AG20443 (cell line): ENCODE measurements around the gene GLA.

ENCODE experiments used
- DNase-seq: peaks from one replicate; pipeline ENCODE4 v3.0.0; 2012; ENCODE audit warnings: low spot score, mixed read lengths

The GLA gene

DNA sequence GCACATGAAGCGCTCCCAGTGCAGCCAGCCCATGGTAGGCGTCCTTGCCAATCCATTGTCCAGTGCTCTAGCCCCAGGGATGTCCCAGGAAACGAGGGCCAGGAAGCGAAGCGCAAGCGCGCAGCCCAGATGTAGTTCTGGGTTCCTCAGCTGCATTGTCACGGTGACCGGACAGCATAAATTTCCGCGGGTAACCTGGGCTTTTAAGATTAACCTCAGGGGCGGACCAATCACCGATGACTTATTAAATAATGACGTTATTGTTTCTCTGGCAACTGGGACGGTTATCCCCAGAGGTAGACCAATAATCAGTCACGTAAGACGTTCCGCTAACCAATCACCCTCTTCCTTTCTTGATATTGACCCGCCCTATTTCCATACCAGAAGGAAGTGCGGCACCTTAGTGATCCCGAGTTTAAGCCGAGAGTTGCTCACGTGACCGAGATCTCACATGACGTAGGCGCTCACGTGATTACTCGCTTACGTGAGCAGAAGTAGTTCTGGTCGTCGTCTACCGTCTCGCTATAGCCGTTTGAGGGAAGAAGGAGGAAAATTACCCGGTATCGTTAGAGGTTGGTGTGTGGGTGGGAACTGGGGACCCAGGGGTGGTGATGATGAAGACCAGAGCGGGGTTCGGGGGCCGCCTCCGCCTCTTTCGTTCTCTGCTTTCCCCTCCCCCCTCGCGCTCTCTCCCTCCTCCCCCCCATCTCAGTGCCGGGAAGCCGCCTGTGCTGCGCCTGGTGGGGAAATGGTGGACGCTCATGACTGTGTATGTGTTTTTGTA, at the start of gene GLA, which contains the start of gene HNRNPH2:
Gene GLA (minus strand): TSS at position 178 of the 784 bp plus-strand sequence. CDS start 22 bp downstream, at position 156.
Gene HNRNPH2 (plus strand): TSS at position 475 of the 784 bp plus-strand sequence. CDS start 3,767 bp downstream, outside the sequence.
- peak; percentile 85 for DNase-seq

- DNase-seq: no peak
Observed at GRCh38 chrX:101452056-101452455, 44.3 kb upstream of the GLA start.

GRCh38 chrX:101450961-101451360, 43.2 kb upstream of the GLA start:
- DNase-seq: no peak

- no peak for DNase-seq
Observed at GRCh38 chrX:101450085-101450484, 42.4 kb upstream of the GLA start.

- no peak for DNase-seq
Observed at GRCh38 chrX:101449279-101449678, 41.6 kb upstream of the GLA start.

- DNase-seq: no peak
Observed at GRCh38 chrX:101442085-101442484, 34.4 kb upstream of the GLA start.

DNA sequence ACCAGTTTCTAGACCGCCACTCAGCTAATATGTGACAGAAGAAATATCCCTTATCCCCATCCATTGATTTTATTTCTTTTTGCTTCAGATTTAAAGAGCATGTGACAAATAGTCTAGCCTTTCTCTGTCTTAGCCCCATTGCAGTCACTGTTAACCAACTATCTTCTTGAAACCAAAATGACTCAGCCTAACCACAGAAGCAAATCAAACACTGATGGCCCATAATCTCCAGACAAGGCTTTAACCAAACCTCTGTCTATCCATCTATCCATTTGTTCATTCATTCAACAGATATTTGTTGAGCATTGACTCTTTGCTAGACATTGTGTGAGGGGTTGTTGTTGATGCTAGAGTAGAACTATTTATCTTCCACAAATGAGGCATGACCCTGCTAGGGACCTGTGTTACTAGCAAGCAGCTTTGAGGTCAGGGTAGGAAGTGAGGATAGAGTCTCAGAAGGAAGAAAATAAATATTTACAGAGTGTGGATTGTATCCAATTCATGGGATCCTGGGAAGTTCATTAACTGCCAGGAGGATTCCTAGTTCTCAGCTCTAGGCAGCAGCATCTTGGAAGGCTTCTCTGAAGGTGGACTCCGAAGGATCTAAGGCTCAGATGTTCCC, 22.8 kb upstream of the GLA start:
- peak; percentile 22 for DNase-seq

DNA sequence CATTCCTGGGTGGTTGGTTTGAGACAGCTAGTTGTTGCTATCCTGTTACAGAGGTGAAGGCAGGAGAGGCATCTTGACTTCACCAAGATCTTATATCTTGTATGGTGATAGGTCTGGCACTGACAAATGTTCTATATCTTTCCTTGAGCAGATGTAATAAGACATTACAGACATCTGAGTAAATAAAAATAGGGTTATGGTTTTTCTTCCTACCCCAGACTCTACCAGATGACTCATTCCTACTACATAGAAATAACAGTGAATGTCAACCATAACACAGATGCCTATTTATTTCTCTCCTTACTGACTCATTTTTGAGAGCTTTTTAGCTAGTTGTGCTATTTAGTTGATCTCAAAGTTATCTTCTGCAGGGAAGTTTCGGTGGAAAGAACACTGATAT, 22.2 kb upstream of the GLA start:
- DNase-seq: peak; percentile 13

DNA sequence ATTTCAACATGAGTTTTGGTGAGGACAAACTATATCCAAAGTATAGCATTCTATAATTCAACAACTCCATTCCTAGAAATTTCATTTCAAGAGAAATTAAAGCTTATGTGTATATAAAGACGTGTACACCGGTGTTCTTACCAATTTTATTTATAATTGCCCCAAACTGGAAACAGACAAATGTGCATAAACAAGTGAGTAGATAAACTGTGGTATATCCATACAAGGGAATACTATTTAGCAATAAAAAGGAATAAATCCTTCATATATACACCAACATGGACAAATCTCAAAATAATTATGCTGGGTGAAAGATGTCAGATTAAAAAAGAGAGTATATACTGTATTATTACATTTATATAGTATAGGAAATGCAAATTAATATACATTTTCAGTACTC, 20.2 kb upstream of the GLA start:
- no peak for DNase-seq

DNA sequence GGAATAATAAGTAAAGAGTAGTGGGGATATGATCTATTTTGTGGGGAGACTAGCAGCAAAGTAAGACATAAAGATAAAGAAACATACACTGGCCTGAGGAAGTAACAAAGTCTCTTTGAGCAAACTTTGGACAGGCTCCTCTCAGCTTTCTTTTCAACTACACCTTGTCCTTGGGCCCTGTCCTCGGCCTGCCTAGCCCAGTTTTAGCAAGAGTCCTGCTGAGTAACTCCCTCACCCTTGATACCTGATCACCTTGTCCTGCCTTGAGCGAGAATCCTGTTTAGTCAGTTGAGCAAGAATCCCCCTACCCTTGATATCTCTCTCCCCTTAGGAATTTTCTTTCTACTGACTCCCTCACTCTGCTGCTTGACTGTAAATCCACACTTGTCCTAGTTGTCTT, 11.8 kb upstream of the GLA start:
- DNase-seq: no peak

DNA sequence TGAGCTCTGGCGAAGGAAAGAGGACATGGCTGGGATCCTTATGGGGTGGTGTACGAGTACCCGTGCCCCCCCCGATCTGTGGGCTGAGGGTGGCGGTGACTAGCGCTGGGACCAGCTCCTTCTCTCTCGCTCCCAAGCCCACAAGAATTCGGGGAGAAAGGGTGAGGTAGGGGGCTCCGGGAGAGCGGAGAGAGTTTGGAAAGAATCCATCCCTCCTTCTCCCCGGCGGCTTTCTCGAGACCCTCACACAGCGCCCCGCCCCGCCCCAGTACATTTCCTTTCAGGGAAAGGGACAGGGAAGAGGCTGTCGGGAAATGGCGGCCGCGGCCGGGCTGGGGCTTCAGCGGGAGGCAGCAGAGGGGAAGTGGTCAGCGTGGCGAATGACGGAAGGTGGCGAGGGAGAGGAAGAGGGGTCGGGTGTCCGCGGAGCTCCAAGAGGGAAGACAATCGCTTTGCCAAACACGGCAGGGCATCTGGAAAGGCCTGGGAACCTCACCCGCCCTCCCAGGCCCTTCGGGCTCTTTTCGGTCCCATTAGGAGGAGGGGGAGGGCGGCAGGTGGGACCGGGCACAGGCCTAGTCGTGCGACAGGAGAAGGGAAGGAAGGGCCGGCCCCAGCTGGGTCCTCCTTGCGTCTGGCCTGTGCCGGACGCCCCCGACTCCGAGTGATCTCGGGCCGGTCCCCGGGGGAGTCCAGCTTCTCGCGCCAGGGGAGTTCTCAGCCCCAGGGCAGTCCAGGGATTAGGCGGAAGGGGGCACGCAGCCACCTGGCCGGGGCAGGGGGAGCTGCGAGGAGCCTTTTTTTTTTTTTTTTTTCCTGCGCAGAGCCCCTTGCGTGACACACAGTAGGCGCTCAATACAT, 10.5 kb upstream of the GLA start:
- peak; percentile 48 for DNase-seq

DNA sequence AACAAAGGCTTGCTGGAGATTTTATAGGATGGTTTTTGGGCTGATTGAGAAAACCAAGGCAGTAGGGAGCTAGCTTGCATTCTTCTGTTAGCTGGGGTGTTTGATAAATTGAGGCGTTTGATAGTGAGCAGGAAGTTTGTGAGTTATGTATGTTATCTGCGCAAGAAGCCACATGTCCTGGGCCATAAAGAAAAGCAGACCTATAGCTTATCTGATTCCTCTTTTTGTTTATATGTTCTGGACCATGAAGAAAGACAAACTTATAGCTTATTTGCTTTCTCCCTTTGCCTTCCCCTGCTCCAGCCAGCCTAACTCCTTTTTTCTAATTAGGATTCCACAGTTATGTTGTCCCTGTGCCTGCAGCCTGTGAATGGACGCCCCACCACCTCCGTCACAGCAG, 9.5 kb upstream of the GLA start:
- DNase-seq: no peak

- no peak for DNase-seq
Observed at GRCh38 chrX:101416691-101417090, 9.0 kb upstream of the GLA start.

DNA sequence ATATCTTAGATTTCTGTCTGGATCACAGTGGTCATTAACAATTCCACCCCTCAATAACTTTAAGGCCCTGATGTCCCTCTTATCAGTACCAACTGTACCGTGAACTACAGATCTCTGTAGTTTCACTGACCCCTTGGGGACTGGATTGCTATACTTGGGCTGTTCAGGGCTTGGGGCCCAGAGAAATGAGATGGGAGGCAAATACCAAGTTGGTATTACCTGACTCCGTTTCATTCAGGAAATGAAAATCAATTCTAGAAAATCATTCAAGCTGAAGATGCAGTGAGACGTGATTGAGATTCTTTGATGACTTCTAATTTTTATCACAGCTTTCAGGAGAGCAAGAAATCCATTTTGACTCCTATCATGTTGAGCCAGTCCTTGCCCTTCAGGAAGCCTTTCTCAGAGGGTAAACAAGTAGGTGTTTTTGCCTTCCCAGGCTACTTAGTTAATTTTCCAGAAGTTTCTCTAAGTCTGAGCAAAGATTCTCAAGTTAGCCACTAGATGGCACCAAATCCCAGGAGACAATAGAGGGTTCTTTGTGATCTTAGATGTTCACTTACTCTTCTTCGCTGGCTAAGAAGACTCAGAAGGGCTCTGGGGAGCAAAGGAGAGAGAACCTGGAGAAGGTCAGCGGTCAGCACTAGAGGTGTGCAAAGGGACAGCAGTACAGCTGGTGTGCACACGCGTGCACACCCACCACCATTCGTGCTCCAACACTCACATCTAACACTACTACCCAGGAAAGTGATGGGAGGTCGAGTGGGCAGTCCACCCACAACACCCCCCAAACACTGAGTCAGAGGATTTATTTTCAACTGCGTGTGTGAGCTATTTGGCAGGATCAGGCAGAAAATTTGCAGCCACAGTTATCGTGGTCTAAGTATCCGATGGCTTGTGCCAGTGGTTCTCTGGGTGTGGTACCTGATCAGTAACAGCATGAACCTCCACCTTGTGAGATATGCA, 7.7 kb upstream of the GLA start:
- peak; percentile 43 for DNase-seq

DNA sequence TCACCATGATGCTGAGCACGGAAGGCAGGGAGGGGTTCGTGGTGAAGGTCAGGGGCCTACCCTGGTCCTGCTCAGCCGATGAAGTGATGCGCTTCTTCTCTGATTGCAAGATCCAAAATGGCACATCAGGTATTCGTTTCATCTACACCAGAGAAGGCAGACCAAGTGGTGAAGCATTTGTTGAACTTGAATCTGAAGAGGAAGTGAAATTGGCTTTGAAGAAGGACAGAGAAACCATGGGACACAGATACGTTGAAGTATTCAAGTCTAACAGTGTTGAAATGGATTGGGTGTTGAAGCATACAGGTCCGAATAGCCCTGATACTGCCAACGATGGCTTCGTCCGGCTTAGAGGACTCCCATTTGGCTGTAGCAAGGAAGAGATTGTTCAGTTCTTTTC, 4.3 kb upstream of the GLA start:
- no peak for DNase-seq

DNA sequence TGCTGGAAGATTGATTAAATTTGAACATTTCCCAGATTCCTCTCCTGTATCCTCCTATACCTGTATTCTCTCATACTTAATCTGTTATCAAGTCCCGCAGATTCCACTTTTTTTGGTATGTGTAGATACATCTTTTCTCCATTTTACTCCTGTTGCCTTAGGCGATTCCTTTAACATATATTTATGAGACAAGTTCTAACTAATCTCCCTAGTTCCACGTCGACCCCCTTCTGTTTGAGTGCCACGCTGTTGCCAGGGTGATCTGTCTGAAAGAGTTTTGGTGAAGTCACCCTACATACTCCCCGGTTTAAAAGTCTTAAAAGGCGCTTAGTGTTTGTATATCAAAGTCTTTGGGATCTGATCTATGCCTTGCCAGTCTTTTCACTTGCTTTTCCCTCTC, 2.7 kb upstream of the GLA start:
- no peak for DNase-seq

DNA sequence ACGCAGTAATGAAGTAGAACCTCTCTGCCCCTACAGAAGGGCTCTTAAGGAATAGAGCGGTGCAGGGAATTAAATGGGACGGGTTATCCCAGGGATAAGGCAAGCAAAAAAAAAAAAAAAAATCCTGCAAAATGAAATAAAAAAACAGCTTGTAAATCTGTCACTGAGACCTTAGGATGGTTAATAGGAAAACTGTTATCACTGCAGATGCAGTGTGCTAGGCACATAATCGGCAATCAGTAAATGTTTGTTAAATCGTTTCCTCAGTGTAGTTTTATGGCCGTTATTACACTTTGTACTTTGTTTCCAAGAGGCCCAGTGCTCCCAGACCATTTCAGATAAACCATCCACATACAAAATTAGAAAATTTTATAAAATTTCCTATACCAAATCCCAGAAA, 1.3 kb upstream of the GLA start:
- no peak for DNase-seq

DNA sequence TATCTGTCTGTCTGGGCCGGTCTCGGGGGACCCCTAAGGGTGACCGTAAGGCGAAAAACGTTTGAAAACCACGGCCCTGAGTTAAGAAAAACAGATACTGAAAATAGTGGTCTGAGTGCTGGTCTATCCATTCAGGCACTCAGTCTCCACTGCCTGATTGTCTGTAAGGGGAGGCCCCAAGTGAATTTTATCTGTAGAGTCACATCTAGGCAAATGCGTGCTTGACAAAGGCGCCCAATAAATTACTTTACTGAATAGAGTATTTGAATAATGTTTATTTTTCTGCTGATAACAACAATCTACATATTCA, 762 bp upstream of the GLA start:
- DNase-seq: no peak

- no peak for DNase-seq
Observed at GRCh38 chrX:101407167-101407747, 468 bp downstream of the GLA start.

GRCh38 chrX:101399825-101400224, 7.9 kb downstream of the GLA start:
- DNase-seq: no peak

- DNase-seq: no peak
Observed at GRCh38 chrX:101398694-101399093, 9.0 kb downstream of the GLA start.
